HepG2 (cell line): Measurements from ENCODE around the gene PGAP3. TPM values are rescaled to one million over a fixed set of nuclear protein-coding genes. Genes with fewer than 3 reads are reported as not detected.
A peak's percentile ranks its signal among the peaks of the same experiment; 100 is the strongest.

ENCODE experiments used
- CREB1 ChIP-seq, 2 experiments: fragments of 450-650 bp in 1 of 2; IDR thresholded peaks; 2 replicates each; pipeline ENCODE4 v1.6.1; 2016 to 2017; ENCODE audit warnings: control low read depth in 1 of 2, mild to moderate bottlenecking in 1 of 2, missing compliant biosample characterization in 1 of 2, missing genetic modification characterization in 1 of 2
- ELF3 ChIP-seq: IDR thresholded peaks from 2 replicates; pipeline ENCODE4 v1.6.1; 2016; ENCODE audit warnings: missing genetic modification reagents, missing compliant biosample characterization
- FIP1L1 ChIP-seq: fragments of 200-400 bp; formaldehyde crosslinking; IDR thresholded peaks from 2 replicates; pipeline ENCODE4 v1.6.1; 2018; ENCODE audit warnings: low read depth, mild to moderate bottlenecking, low read length, moderate library complexity, borderline replicate concordance; ENCODE audit not compliant: insufficient read depth
- HNF4A ChIP-seq: sonication (generic); formaldehyde crosslinking; IDR thresholded peaks from 2 replicates; pipeline ENCODE4 v1.4.0; 2020; ENCODE audit warnings: missing genetic modification reagents
- HOXA9 ChIP-seq: sonication (generic); formaldehyde crosslinking; IDR thresholded peaks from 2 replicates; pipeline ENCODE4 v1.8.1; 2022; ENCODE audit warnings: missing genetic modification reagents, mild to moderate bottlenecking, moderate library complexity, borderline replicate concordance
- NCOA2 ChIP-seq: sonication (generic); formaldehyde crosslinking; IDR thresholded peaks from 2 replicates; pipeline ENCODE4 v1.8.0; 2022; ENCODE audit warnings: inconsistent platforms
- PLRG1 ChIP-seq: fragments of 450-650 bp; conservative IDR thresholded peaks from 2 replicates; pipeline ENCODE4 v1.6.1; 2016
- SMAD3 ChIP-seq: sonication (generic); formaldehyde crosslinking; IDR thresholded peaks from 2 replicates; pipeline ENCODE4 v1.4.0; 2020; ENCODE audit warnings: missing genetic modification reagents
- SOX6 ChIP-seq, 2 experiments: fragments of 450-650 bp in 1 of 2; sonication (generic) in 1 of 2; formaldehyde crosslinking in 1 of 2; IDR thresholded peaks; 2 replicates each; pipeline versions ENCODE4 v1.4.0 to v1.6.1; 2017 to 2020; ENCODE audit warnings: antibody characterized with exemption in 1 of 2, mild to moderate bottlenecking in 1 of 2, missing genetic modification reagents in 1 of 2
- STAT6 ChIP-seq: sonication (generic); formaldehyde crosslinking; IDR thresholded peaks from 2 replicates; pipeline ENCODE4 v1.4.0; 2020; ENCODE audit warnings: missing genetic modification reagents, mild to moderate bottlenecking, borderline replicate concordance
- TRAFD1 ChIP-seq: sonication (generic); formaldehyde crosslinking; IDR thresholded peaks from 2 replicates; pipeline ENCODE4 v1.5.1; 2020; ENCODE audit warnings: missing genetic modification reagents, mild to moderate bottlenecking, borderline replicate concordance
- TRIM24 ChIP-seq: sonication (generic); formaldehyde crosslinking; IDR thresholded peaks from 2 replicates; pipeline ENCODE4 v1.8.0; 2022; ENCODE audit warnings: mild to moderate bottlenecking, missing genetic modification reagents
- YY1 ChIP-seq: IDR thresholded peaks from 2 replicates; pipeline ENCODE4 v1.6.1; 2011; ENCODE audit warnings: low read length, low read depth, moderate library complexity, mild to moderate bottlenecking; ENCODE audit not compliant: insufficient read depth, insufficient replicate concordance
- ZNF30 ChIP-seq: sonication (generic); formaldehyde crosslinking; IDR thresholded peaks from 2 replicates; pipeline ENCODE4 v1.5.0; 2020; ENCODE audit warnings: mild to moderate bottlenecking, missing genetic modification reagents
- ZNF350 ChIP-seq: sonication (generic); formaldehyde crosslinking; IDR thresholded peaks from 2 replicates; pipeline ENCODE4 v1.4.0; 2020; ENCODE audit warnings: mild to moderate bottlenecking, low read depth, missing genetic modification reagents, borderline replicate concordance
- ZNF446 ChIP-seq: sonication (generic); formaldehyde crosslinking; IDR thresholded peaks from 2 replicates; pipeline ENCODE4 v1.5.0; 2020; ENCODE audit warnings: mild to moderate bottlenecking, missing genetic modification reagents
- ZNF451 ChIP-seq: sonication (generic); formaldehyde crosslinking; IDR thresholded peaks from 2 replicates; pipeline ENCODE4 v1.5.0; 2020; ENCODE audit warnings: mild to moderate bottlenecking, missing genetic modification reagents
- ZNF616 ChIP-seq: sonication (generic); formaldehyde crosslinking; IDR thresholded peaks from 2 replicates; pipeline ENCODE4 v1.5.0; 2020; ENCODE audit warnings: low read depth, mild to moderate bottlenecking, missing genetic modification reagents
- ZNF703 ChIP-seq: sonication (generic); formaldehyde crosslinking; IDR thresholded peaks from 2 replicates; pipeline ENCODE4 v1.5.1; 2020; ENCODE audit warnings: missing genetic modification reagents, mild to moderate bottlenecking, moderate library complexity, borderline replicate concordance
- ZNF773 ChIP-seq: sonication (generic); formaldehyde crosslinking; IDR thresholded peaks from 2 replicates; pipeline ENCODE4 v1.4.0; 2020; ENCODE audit warnings: missing genetic modification reagents, borderline replicate concordance
- ZNF792 ChIP-seq: IDR thresholded peaks from 2 replicates; pipeline ENCODE4 v1.6.1; 2016
- ZNF839 ChIP-seq: sonication (generic); formaldehyde crosslinking; IDR thresholded peaks from 2 replicates; pipeline ENCODE4 v1.4.0; 2020; ENCODE audit warnings: missing genetic modification reagents, mild to moderate bottlenecking, borderline replicate concordance
- polyA plus RNA-seq, 8 experiments: library from polyadenylated mRNA; depleted of rRNA in 3 of 8; stranded (reverse) in 7 of 8; unstranded in 1 of 8; fragments of >200 nt; fragmentation: Illumina TruSeq in 4 of 8; extraction: Trizol in 4 of 8; gene quantifications; 2 replicates each; pipeline versions ENCODE4 v1.2.1 to v1.2.3, GENCODE V29; 2011 to 2016; ENCODE audit warnings: low read depth in 4 of 8, missing spikeins in 1 of 8, mixed read lengths in 1 of 8; ENCODE audit not compliant: insufficient read depth in 1 of 8
- total RNA-seq, 5 experiments: library from RNA; depleted of rRNA; stranded (reverse); fragments of >200 nt; fragmentation: Illumina TruSeq; extraction: Trizol; gene quantifications; 2 replicates each; pipeline ENCODE4 v1.2.3, GENCODE V29; 2016; ENCODE audit warnings: low read depth in 1 of 5
- TF ChIP-seq, protein P1 (sequence below): sonication (generic); formaldehyde crosslinking; IDR thresholded peaks from 2 replicates; pipeline ENCODE4 v1.8.0; 2022; ENCODE audit warnings: missing genetic modification reagents, mild to moderate bottlenecking, borderline replicate concordance
- TF ChIP-seq, protein P2 (sequence below): sonication (generic); formaldehyde crosslinking; IDR thresholded peaks from 2 replicates; pipeline ENCODE4 v1.9.0; 2021; ENCODE audit warnings: missing genetic modification reagents, mild to moderate bottlenecking, borderline replicate concordance

PGAP3 gene
- total and polyA plus RNA-seq, 2 of the 13 experiments (the other 11 are each of a cell fraction or from before 2014, with no cell fraction given), result 11.9 to 14.6 TPM

DNA sequence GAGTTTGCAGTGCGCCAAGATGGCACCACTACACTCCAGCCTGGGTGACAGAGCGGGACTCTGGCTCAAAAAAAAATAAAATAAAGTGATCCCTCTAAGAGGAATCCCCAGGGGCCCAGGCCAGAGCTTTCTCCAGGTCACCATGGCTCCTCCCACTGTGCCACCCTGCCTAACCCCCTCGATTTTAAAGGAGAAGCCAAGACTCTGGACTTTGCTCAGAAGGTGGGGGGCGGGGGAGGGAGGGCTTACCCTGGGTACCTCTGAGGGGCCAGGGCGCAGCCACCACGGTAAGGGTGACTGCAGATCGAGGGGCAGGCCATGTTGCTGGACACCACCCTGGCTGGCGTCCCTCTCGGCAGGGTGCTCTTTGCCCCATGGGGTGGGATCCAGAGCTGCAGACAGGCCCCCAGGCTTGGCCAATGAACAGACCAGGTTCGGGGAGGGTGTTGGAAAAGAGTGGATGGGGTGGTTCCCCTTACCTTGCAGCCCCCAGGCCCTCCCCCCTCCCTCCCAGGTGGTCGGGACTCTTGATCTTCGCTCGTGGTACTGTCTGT, 49.4 kb upstream of the PGAP3 start (continued):
- TF ChIP-seq, protein P1, sequence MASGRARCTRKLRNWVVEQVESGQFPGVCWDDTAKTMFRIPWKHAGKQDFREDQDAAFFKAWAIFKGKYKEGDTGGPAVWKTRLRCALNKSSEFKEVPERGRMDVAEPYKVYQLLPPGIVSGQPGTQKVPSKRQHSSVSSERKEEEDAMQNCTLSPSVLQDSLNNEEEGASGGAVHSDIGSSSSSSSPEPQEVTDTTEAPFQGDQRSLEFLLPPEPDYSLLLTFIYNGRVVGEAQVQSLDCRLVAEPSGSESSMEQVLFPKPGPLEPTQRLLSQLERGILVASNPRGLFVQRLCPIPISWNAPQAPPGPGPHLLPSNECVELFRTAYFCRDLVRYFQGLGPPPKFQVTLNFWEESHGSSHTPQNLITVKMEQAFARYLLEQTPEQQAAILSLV (CRISPR knock-in tag), result no peak
- peak; percentile 30; the same call in 1 of the 2 replicates for TF ChIP-seq ZNF451 (CRISPR knock-in tag)
- TF ChIP-seq ZNF446 (CRISPR knock-in tag), result 0 out of 2 replicates have a peak, but pooled peaks have one; percentile 1
- TF ChIP-seq, protein P2, sequence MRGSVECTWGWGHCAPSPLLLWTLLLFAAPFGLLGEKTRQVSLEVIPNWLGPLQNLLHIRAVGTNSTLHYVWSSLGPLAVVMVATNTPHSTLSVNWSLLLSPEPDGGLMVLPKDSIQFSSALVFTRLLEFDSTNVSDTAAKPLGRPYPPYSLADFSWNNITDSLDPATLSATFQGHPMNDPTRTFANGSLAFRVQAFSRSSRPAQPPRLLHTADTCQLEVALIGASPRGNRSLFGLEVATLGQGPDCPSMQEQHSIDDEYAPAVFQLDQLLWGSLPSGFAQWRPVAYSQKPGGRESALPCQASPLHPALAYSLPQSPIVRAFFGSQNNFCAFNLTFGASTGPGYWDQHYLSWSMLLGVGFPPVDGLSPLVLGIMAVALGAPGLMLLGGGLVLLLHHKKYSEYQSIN (CRISPR knock-in tag), result no peak
- TF ChIP-seq FIP1L1, result no peak
- TF ChIP-seq SOX6 (IDR thresholded peaks at IDR 0.05), result no peak
- TF ChIP-seq SOX6 (CRISPR knock-in tag; IDR thresholded peaks at IDR 0.05), result no peak
- TF ChIP-seq SMAD3 (CRISPR knock-in tag), result peak; percentile 2; the same call in 1 of the 2 replicates
- TF ChIP-seq ZNF773 (CRISPR knock-in tag), result no peak
- no peak for TF ChIP-seq PLRG1
- TF ChIP-seq HNF4A (CRISPR knock-in tag), result peak; percentile 85
- no peak for TF ChIP-seq NCOA2
- TF ChIP-seq TRIM24 (CRISPR knock-in tag), result no peak
- no peak for TF ChIP-seq HOXA9 (CRISPR knock-in tag)
- TF ChIP-seq TRAFD1, result no peak
- peak; percentile 38; the same call in 1 of the 2 replicates for TF ChIP-seq ELF3 (CRISPR knock-in tag)
- TF ChIP-seq ZNF616 (CRISPR knock-in tag), result no peak
- no peak for TF ChIP-seq STAT6 (CRISPR knock-in tag)
- peak; percentile 47 for TF ChIP-seq YY1
- TF ChIP-seq ZNF30 (CRISPR knock-in tag), result no peak; the same call in 1 of the 2 replicates
- TF ChIP-seq ZNF792 (CRISPR knock-in tag), result no peak; the same call in 1 of the 2 replicates
- TF ChIP-seq ZNF703, result no peak
- no peak for TF ChIP-seq ZNF350
- no peak for TF ChIP-seq ZNF839
- TF ChIP-seq CREB1 (IDR thresholded peaks at IDR 0.05), result no peak
- TF ChIP-seq CREB1 (CRISPR knock-in tag; IDR thresholded peaks at IDR 0.05), result no peak
